Stimulated activated naive CD4-positive, alpha-beta T cell treated with Interleukin-2 at 50 U/mL for 16 hours (primary cell): ENCODE measurements around the gene DLX4.

Source experiments
- DNase-seq: peaks from one replicate; lab custom pipeline; 2025; lab: John Stamatoyannopoulos, UW

Gene DLX4

GRCh38 chr17:49969134-49969759, at the start of gene DLX4:
TSS of gene DLX4 (plus strand) at chr17:49969190. CDS start at chr17:49969469, 279 bp downstream.
- no peak for DNase-seq

DNA sequence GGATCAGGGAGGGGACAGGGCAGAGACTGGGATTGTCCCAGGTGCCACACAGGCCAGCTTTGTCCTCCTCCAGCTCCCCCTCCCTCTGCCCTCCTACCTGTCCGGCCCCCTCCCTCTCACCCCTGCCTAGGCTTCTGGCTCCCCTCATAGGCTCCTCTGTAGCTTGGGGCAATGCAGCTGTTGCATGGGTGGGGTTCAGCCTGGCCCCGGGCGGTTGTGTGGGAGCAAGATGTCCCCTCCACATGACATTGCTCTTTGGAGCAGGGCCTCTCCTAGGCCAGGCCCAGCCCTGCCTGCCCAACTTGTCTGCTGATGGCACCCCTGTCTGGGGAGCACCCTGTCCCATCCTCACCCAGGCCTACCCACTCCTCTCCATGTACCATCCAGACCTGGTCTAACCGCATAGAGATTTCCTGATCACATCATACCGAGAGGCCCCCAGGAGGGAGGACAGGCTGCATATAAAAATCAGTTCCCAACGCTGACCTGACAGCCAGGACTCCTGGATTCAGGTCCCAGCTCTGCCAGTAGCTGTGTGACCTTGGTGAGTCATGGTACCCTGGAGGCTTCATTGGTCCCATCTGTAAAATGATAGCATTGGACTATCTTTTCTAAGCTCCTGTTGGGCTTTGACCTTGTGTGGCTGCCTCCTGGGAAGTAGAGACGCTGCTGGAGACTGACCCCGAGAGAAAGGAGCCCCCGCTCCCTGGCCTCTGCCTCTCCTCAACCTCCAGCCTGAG, 48.8 kb upstream of the DLX4 start:
- no peak for DNase-seq

GRCh38 chr17:49922095-49922494, 46.9 kb upstream of the DLX4 start:
- DNase-seq, result no peak

GRCh38 chr17:49924116-49924515, 44.9 kb upstream of the DLX4 start:
- no peak for DNase-seq

DNA sequence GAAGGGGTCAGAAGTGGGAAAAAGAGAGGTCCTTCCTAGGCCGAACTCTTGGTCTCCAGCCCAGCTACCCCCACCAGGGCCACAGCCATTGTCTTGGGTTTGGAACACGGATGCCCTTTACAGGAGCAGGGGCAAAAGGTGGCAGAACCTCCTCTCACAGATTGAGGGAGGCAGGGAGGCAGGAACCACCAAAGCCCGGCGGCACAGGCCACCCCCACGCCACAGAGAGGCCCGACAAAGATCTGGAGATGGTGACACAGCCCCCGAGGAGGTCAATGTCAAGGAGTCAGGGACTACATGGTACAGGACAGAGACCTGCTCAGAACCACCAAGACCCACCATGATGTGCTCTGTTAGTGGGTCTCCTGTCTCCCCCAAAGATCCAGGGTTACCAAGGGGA, 44.4 kb upstream of the DLX4 start:
- no peak for DNase-seq

- DNase-seq, result no peak
Observed at GRCh38 chr17:49925921-49926320, 43.1 kb upstream of the DLX4 start.

DNA sequence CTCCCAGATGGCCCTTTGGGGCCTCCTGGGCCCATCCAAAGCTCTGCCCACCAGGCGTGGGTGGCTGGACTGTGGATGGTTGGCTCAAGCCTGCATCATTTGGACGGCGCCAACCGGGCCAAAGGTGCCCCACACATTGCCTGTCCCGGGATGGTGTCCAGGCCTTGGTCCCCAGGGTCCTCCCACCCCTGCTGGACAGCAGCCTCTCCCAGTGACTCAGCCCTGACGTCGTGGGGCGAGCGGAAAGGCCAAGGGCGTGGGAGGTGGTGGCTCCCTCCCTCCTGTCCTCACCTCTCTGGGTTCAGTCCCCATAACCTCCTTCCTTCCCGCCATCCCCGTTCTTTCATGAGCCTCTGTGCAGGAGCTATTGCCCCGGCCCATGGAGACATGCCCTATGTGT, 42.1 kb upstream of the DLX4 start:
- no peak for DNase-seq

- DNase-seq, result no peak
Observed at GRCh38 chr17:49928126-49928800, 40.7 kb upstream of the DLX4 start.

- no peak for DNase-seq
Observed at GRCh38 chr17:49928837-49929475, 40.0 kb upstream of the DLX4 start.

- no peak for DNase-seq
Observed at GRCh38 chr17:49930880-49931279, 38.1 kb upstream of the DLX4 start.

DNA sequence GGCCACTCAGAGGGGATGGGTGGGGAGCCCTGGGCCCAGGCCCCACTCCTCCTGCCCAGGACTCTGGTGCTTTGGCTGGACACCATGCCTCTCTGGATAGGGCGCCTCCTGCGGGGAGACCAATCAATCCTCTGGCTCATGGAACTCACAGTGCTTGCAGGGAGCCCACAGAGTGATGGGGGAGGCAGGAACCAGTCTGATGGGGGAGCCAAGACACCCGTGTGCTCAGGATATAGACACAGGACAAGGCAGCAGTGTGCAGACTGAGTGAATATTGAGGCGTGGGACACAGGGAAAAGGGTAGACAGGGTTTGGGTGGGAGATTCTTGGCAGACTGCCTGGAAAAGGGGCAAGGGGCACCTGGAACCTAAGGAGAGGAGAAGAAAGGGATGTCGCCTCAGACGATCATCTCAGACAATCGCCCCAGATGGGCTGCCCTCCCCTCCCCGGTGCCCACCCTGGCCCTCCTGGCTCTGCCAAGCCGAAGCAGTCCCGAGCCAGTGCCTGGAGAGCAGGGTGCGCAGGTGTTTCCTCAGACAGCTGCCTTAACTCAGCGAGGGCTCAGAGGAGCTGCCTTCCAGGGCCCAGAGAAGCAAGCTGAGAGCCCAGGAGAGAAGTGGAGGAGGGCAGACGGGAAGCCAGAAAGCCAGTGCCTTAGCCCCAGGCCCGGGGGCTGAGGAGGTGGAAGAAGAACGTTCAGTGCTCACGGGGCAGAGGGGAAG, 37.4 kb upstream of the DLX4 start:
- DNase-seq, result no peak

DNA sequence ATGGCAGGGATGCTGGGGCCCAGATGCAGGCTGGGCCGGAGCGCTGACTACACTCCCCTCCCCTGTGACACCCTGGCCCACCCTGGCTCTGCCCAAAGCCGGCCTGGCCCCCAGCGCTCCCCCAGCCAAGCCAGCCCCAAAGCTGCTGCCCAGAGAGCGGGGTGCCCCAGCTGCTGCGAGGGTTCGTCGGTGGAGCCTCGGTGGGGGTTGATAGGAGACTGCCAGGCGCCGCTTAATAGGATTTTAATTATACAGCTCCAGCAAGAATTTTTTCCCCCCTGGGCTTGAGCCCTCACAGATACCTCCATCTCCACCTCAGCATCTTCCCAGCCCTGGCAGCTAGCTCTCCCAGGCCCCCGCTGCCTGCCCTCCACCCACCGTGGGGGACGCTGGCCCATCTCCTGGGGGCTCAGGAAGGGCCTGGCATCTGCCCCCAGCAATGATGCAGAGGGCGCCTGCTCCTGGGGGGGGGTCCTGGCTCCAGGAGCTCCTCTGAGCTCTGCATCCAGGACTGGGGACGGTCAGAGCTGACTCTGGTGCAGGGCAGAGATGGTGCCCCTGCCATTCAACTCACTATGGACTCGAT, 36.8 kb upstream of the DLX4 start:
- DNase-seq, result no peak

GRCh38 chr17:49932901-49933300, 36.1 kb upstream of the DLX4 start:
- DNase-seq, result no peak

GRCh38 chr17:49935526-49936210, 33.3 kb upstream of the DLX4 start:
- no peak for DNase-seq

GRCh38 chr17:49936386-49936785, 32.6 kb upstream of the DLX4 start:
- DNase-seq, result no peak

DNA sequence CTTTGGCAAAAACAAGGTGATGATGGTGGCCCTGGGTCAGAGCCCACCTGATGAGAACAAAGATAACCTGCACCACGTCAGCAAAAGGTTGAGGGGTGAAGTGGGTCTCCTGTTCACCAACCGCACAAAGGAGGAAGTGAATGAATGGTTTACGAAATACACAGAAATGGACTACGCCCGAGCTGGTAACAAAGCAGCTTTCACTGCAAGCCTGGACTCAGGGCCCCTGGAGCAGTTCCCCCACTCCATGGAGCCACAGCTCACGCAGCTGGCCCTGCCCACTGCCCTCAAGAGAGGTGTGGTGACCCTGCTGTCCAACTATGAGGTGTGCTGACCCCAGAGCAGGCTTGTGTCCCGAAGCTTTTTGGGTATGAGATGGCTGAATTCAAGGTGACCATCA, 29.7 kb upstream of the DLX4 start:
- no peak for DNase-seq

DNA sequence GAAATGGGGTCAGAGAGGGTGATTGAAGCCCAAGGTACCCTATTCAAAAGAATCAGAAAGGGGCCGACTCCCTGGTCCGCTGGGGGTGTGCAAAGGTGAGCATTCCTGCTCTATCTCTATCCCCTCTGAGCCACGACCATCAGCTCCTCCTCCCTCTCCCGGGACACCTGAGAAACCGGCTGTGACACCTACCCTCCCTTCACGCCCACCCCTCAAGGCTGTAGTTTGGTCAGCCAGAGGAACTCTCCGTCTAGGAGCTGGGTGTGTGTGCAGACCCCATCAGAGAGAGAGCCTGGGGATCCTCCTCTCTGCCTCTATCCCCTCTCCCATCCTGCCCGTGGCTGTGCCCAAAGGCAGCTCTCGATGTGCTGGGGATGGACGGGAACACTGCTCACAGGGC, 27.6 kb upstream of the DLX4 start:
- DNase-seq, result no peak

DNA sequence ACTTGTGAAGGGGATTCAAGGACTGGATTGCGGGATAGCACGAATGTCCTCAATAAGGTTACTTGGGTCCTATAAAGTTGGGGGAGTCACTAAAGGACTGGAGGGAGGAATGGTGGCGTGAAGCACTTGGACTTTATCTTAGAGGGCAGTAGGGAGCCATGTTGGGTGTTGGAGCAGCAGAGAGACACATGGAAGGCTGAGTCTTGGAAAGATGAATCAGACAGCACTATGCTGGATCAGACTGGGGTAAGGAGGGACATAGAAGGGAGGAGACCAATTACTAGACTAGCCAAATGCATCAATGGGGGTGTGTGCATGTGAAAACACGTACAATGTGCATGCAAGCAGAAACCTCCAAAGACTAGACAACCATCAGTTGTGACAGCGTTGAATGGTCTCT, 26.0 kb upstream of the DLX4 start:
- DNase-seq, result no peak

- DNase-seq, result no peak
Observed at GRCh38 chr17:49944273-49944870, 24.6 kb upstream of the DLX4 start.

DNA sequence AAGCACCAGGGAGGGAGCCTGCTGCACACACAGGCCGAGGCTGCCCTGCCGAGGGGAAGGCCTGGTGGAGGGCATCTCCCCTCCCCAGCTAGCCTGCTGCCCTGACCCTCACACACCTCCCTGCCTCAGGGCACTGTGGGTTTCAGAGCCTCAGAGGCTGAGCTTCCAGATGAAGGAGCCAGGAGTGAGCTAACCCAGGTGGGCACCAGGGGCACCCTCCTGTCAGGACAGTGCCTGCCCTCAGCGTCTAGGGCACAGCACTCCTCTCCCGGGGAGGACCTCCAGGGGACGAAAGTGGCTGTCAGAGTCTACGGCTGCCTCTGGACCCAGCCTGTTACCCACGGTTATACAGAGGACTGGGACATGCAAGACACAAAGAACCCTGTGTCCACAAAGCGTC, 22.8 kb upstream of the DLX4 start:
- no peak for DNase-seq
